Ishikawa (cell line): Measurements from ENCODE around the gene RIBC2.

Source experiments
- CEBPB ChIP-seq: IDR thresholded peaks from 2 replicates; pipeline ENCODE4 v1.6.1; 2012
- CREB1 ChIP-seq: IDR thresholded peaks from 2 replicates; pipeline ENCODE4 v1.6.1; 2012; ENCODE audit warnings: low read depth
- EGR1 ChIP-seq: IDR thresholded peaks from 2 replicates; pipeline ENCODE4 v1.6.1; 2012
- EP300 ChIP-seq: IDR thresholded peaks from 2 replicates; pipeline ENCODE4 v1.6.1; 2012; ENCODE audit warnings: borderline replicate concordance
- FOXM1 ChIP-seq: IDR thresholded peaks from 2 replicates; pipeline ENCODE4 v1.6.1; 2012; ENCODE audit warnings: low read depth, borderline replicate concordance
- NFIC ChIP-seq: IDR thresholded peaks from 2 replicates; pipeline ENCODE4 v1.6.1; 2012
- RAD21 ChIP-seq: IDR thresholded peaks from 2 replicates; pipeline ENCODE4 v1.6.1; 2012; ENCODE audit warnings: low read depth
- TAF1 ChIP-seq: IDR thresholded peaks from 2 replicates; pipeline ENCODE4 v1.6.1; 2012; ENCODE audit warnings: low read depth, mild to moderate bottlenecking
- TCF12 ChIP-seq: IDR thresholded peaks from 2 replicates; pipeline ENCODE4 v1.6.1; 2012; ENCODE audit warnings: low read depth
- TEAD4 ChIP-seq: IDR thresholded peaks from 2 replicates; pipeline ENCODE4 v1.6.1; 2012
- YY1 ChIP-seq: IDR thresholded peaks from 2 replicates; pipeline ENCODE4 v1.6.1; 2012; ENCODE audit warnings: low read depth
- ZBTB7A ChIP-seq: IDR thresholded peaks from 2 replicates; pipeline ENCODE4 v1.6.1; 2012; ENCODE audit warnings: low read depth
- TF ChIP-seq, protein P1 (sequence below): IDR thresholded peaks from 2 replicates; pipeline ENCODE4 v1.6.1; 2012
- TF ChIP-seq, protein P2 (sequence below): IDR thresholded peaks from 2 replicates; pipeline ENCODE4 v1.6.1; 2012
- TF ChIP-seq, protein P3 (sequence below): IDR thresholded peaks from 2 replicates; pipeline ENCODE4 v1.6.1; 2012; ENCODE audit warnings: low read depth, mild to moderate bottlenecking

The RIBC2 gene

DNA sequence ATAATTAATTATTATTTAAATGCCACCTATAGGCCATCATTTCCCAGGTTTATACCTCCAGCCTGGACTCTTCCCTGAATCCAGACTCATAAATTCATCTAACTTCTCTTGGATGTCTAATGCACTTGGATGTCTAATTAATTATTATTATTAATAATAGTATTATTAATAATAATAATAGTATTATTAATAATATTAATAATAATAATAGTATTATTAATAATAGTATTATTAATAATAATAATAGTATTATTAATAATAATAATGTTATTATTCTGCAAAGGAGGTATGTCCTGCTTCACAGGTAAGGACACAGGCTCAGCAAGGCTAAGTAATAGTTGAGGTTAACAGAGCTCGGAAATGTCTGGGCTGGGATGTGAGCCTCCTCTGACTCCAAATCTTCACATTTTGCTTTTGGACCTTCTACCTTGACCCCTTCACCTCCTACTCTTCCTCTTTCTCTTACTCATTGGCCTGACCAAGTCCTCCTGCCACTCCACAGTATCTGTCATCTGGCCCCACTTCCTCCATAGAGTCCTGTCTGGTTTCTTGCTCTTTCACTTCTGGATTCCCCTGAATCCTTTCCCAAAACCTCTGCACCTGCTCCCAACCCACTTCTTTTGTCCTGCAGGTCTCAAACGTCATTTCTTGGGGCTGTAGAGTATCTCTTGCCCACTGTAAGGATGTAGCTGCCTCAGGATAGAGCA, 8.0 kb downstream of the RIBC2 start:
- TF ChIP-seq CEBPB (no peak), YY1 (no peak)

DNA sequence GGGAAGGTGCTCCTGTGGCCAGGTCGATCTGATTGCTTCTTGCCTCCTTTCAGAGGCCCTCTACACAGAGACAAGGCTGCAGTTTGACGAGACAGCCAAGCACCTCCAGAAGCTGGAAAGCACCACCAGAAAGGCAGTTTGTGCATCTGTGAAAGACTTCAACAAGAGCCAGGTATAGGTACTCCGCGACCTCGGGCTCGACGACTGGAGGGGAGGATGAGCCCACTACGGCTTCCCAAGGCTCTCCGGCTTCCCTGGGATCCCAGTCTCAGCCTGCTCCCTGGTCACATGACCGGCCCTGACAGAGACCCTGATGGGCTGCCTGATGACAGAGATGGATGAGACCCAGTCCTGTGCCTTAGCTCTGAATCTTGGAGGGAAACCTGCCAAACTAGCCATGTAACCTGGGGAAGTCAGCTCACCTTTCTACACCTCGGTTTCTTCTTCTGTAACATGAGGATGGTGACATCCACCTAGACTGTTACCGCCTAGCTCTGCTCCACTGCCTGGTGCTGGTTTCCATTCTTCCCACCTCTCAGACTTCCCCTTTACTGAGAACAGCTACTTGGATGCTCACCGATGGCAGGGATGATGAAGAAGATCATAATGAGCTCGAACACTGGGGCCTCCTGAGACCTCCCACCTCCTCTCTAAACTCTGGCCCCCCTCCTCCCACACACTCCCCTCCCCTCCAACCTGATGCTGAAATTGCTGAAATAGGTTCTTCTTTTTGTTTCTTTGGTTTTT, 8.9 kb downstream of the RIBC2 start:
- TF ChIP-seq TAF1 = no peak
- TF ChIP-seq, protein P1, sequence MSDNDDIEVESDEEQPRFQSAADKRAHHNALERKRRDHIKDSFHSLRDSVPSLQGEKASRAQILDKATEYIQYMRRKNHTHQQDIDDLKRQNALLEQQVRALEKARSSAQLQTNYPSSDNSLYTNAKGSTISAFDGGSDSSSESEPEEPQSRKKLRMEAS = no peak
- TF ChIP-seq TEAD4 = no peak
- TF ChIP-seq, protein P2, sequence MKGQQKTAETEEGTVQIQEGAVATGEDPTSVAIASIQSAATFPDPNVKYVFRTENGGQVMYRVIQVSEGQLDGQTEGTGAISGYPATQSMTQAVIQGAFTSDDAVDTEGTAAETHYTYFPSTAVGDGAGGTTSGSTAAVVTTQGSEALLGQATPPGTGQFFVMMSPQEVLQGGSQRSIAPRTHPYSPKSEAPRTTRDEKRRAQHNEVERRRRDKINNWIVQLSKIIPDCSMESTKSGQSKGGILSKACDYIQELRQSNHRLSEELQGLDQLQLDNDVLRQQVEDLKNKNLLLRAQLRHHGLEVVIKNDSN = no peak
- TF ChIP-seq ZBTB7A = no peak
- TF ChIP-seq, protein P3, sequence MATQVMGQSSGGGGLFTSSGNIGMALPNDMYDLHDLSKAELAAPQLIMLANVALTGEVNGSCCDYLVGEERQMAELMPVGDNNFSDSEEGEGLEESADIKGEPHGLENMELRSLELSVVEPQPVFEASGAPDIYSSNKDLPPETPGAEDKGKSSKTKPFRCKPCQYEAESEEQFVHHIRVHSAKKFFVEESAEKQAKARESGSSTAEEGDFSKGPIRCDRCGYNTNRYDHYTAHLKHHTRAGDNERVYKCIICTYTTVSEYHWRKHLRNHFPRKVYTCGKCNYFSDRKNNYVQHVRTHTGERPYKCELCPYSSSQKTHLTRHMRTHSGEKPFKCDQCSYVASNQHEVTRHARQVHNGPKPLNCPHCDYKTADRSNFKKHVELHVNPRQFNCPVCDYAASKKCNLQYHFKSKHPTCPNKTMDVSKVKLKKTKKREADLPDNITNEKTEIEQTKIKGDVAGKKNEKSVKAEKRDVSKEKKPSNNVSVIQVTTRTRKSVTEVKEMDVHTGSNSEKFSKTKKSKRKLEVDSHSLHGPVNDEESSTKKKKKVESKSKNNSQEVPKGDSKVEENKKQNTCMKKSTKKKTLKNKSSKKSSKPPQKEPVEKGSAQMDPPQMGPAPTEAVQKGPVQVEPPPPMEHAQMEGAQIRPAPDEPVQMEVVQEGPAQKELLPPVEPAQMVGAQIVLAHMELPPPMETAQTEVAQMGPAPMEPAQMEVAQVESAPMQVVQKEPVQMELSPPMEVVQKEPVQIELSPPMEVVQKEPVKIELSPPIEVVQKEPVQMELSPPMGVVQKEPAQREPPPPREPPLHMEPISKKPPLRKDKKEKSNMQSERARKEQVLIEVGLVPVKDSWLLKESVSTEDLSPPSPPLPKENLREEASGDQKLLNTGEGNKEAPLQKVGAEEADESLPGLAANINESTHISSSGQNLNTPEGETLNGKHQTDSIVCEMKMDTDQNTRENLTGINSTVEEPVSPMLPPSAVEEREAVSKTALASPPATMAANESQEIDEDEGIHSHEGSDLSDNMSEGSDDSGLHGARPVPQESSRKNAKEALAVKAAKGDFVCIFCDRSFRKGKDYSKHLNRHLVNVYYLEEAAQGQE = no peak
- no peak for TF ChIP-seq NFIC
- no peak for TF ChIP-seq EGR1
- TF ChIP-seq TCF12 = no peak
- no peak for TF ChIP-seq CREB1
- TF ChIP-seq YY1 = no peak
- TF ChIP-seq CEBPB = no peak
- no peak for TF ChIP-seq EP300
- TF ChIP-seq RAD21 = no peak
- TF ChIP-seq FOXM1 = no peak

DNA sequence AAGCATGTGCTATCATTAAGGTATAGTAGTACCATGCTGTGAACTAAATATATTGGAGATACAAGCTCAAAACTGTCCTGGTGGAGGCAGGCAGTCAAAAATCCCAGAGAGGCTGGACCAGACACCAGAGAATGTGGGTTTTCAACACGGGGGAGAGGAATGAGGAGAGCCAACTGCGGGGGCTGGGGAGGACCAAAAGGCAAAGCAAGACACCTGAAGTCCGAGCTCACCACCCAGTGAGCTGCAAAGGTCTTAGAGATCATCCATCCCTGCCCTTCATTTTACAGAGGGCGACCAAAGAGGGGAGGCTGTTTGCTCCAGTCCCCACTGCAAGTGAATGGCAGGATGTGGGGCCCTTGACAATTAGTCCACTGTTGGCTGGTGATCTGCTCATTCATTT, 10.0 kb downstream of the RIBC2 start:
- TF ChIP-seq TAF1 (no peak), RAD21 (no peak), CEBPB (no peak), NFIC (no peak), ZBTB7A (no peak), EGR1 (no peak), FOXM1 (no peak), YY1 (no peak), EP300 (no peak)
- TF ChIP-seq, protein P1 = no peak
- TF ChIP-seq, protein P3 = no peak
- TF ChIP-seq, protein P2 = no peak

DNA sequence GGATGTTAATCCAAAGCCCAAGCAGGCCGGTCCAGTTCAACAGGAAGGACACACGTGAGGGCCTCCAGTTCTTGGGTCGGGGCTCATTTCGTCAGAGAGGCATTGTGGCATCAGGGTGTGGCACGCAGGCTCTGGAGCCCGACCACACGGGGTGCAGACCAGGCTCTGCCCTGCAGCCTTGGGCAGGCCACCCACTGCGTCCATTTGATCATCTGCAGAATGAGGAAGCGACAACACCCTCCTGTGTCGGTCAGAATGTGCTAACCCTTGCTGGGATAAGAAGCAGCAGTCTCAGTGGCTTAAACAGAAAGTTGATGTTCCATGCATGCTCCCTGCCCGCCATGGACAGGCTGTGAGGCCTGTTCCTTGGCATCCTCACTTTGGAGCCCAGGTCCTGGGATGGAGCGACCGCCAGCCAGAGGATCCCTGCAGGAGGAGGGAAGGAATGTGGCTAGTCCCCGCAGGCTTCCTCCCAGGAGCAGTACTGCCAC, 10.8 kb downstream of the RIBC2 start:
- TF ChIP-seq, protein P3 = no peak
- TF ChIP-seq, protein P1 = no peak
- TF ChIP-seq TCF12 (no peak), CREB1 (no peak), EP300 (no peak), TEAD4 (no peak), RAD21 (no peak), FOXM1 (no peak), EGR1 (no peak), TAF1 (no peak), ZBTB7A (no peak), YY1 (no peak), CEBPB (no peak), NFIC (no peak)
- TF ChIP-seq, protein P2 = no peak
